MM.1S (cell line): ENCODE results near the gene SUPT20HL1.

ENCODE experiments used
- DNase-seq: peaks from one replicate; pipeline ENCODE4 v3.0.0-alpha.2; 2015
- H2AFZ ChIP-seq: fragments of 300-600 bp; sonication (generic); 2 replicates; pipeline ENCODE4 v1.6.0; 2016; ENCODE audit warnings: antibody characterized with exemption, low read length
- H3F3A ChIP-seq: fragments of 300-600 bp; sonication (generic); 2 replicates; pipeline ENCODE4 v1.6.1; 2016; ENCODE audit warnings: mild to moderate bottlenecking, antibody characterized with exemption, low read length, moderate library complexity, mixed read lengths; ENCODE audit not compliant: insufficient read depth
- H3K27ac ChIP-seq: fragments of 300-600 bp; sonication (generic); 2 replicates; pipeline ENCODE4 v1.5.1; 2016; ENCODE audit warnings: mild to moderate bottlenecking, low read length
- H3K27me3 ChIP-seq: fragments of 300-600 bp; sonication (generic); replicated peaks from 2 replicates; pipeline ENCODE4 v1.6.0; 2016; ENCODE audit warnings: low read length; ENCODE audit not compliant: insufficient read depth
- H3K36me3 ChIP-seq: fragments of 300-600 bp; sonication (generic); replicated peaks from 2 replicates; pipeline ENCODE4 v1.6.1; 2016; ENCODE audit warnings: mild to moderate bottlenecking, low read length, mixed read lengths; ENCODE audit not compliant: insufficient read depth
- H3K4me1 ChIP-seq: fragments of 300-600 bp; sonication (generic); 2 replicates; pipeline ENCODE4 v1.6.1; 2016; ENCODE audit warnings: low read length, mixed read lengths
- H3K4me2 ChIP-seq: fragments of 300-600 bp; sonication (generic); 2 replicates; pipeline ENCODE4 v1.6.0; 2016; ENCODE audit warnings: low read depth, low read length
- H3K4me3 ChIP-seq: fragments of 300-600 bp; sonication (generic); 2 replicates; pipeline ENCODE4 v1.5.1; 2016; ENCODE audit warnings: low read length, mixed read lengths
- H3K79me2 ChIP-seq: fragments of 300-600 bp; sonication (generic); 2 replicates; pipeline ENCODE4 v1.6.1; 2016; ENCODE audit warnings: mixed run types, low read length, mixed read lengths
- H3K9ac ChIP-seq: fragments of 300-600 bp; sonication (generic); 2 replicates; pipeline ENCODE4 v1.6.1; 2016; ENCODE audit warnings: low read length, mixed read lengths
- H3K9me2 ChIP-seq: fragments of 300-600 bp; sonication (generic); replicated peaks from 2 replicates; pipeline ENCODE4 v1.6.1; 2016; ENCODE audit warnings: mild to moderate bottlenecking, low read length, mixed read lengths; ENCODE audit not compliant: insufficient read depth
- H3K9me3 ChIP-seq: fragments of 300-600 bp; sonication (generic); replicated peaks from 2 replicates; pipeline ENCODE4 v1.6.1; 2016; ENCODE audit warnings: mild to moderate bottlenecking, low read length, mixed read lengths; ENCODE audit not compliant: insufficient read depth
- H4K20me1 ChIP-seq: fragments of 300-600 bp; sonication (generic); 2 replicates; pipeline ENCODE4 v1.6.1; 2016; ENCODE audit warnings: mild to moderate bottlenecking, low read length, moderate library complexity, mixed read lengths; ENCODE audit not compliant: insufficient read depth
- CTCF ChIP-seq: fragments of 300-600 bp; sonication (generic); IDR thresholded peaks from 2 replicates; pipeline ENCODE4 v1.5.1; 2016; ENCODE audit warnings: antibody characterized with exemption, low read length, mixed read lengths
- EZH2 ChIP-seq: fragments of 300-600 bp; sonication (generic); optimal IDR thresholded peaks from 2 replicates; pipeline ENCODE3; 2017; ENCODE audit warnings: low read depth, mild to moderate bottlenecking, antibody characterized with exemption, low read length, mixed read lengths
- EZH2phosphoT487 ChIP-seq: fragments of 300-600 bp; sonication (generic); IDR thresholded peaks from 2 replicates; pipeline ENCODE4 v1.6.1; 2018; ENCODE audit warnings: antibody characterized with exemption, low read length

SUPT20HL1 gene

GRCh38 chrX:24392709-24393108, 32.3 kb downstream of the SUPT20HL1 start:
- no peak for DNase-seq
- Histone ChIP-seq H3K9me3 (no peaks in the 10 kb centered on the region), H3K4me2 (no peak overlapping the region)

GRCh38 chrX:24395775-24396174, 35.3 kb downstream of the SUPT20HL1 start:
- H3K4me3 ChIP-seq, result no peak overlapping the region
- TF ChIP-seq CTCF (peak; percentile 76), EZH2 (no peak)
- no peaks in the 10 kb centered on the region for H4K20me1 ChIP-seq
- H3K27ac ChIP-seq, result no peak overlapping the region
- no peaks in the 10 kb centered on the region for H3K36me3 ChIP-seq
- no peaks in the 10 kb centered on the region for H3K79me2 ChIP-seq
- no peaks in the 10 kb centered on the region for H3K9me3 ChIP-seq
- no peaks in the 10 kb centered on the region for H3K9me2 ChIP-seq
- H2AFZ ChIP-seq, result no peak overlapping the region
- H3K4me2 ChIP-seq, result no peak overlapping the region
- no peak overlapping the region for H3K9ac ChIP-seq
- DNase-seq, result peak; percentile 57
- no peaks in the 10 kb centered on the region for H3K27me3 ChIP-seq
- no peaks in the 10 kb centered on the region for H3F3A ChIP-seq
- no peaks in the 10 kb centered on the region for H3K4me1 ChIP-seq

More at GRCh38 chrX:24392709-24393108, 32.3 kb downstream of the SUPT20HL1 start:
- no peak overlapping the region for H3K27ac ChIP-seq
- H2AFZ ChIP-seq, result no peak overlapping the region
- no peaks in the 10 kb centered on the region for H3K79me2 ChIP-seq
- H3K4me1 ChIP-seq, result no peaks in the 10 kb centered on the region
- no peaks in the 10 kb centered on the region for H3F3A ChIP-seq
- H4K20me1 ChIP-seq, result no peaks in the 10 kb centered on the region
- no peaks in the 10 kb centered on the region for H3K9me2 ChIP-seq
- H3K27me3 ChIP-seq, result no peaks in the 10 kb centered on the region
- H3K9ac ChIP-seq, result no peak overlapping the region
- no peaks in the 10 kb centered on the region for H3K36me3 ChIP-seq
- TF ChIP-seq EZH2, result no peak
- no peak for TF ChIP-seq EZH2phosphoT487
- TF ChIP-seq CTCF, result no peak
- no peak overlapping the region for H3K4me3 ChIP-seq

DNA sequence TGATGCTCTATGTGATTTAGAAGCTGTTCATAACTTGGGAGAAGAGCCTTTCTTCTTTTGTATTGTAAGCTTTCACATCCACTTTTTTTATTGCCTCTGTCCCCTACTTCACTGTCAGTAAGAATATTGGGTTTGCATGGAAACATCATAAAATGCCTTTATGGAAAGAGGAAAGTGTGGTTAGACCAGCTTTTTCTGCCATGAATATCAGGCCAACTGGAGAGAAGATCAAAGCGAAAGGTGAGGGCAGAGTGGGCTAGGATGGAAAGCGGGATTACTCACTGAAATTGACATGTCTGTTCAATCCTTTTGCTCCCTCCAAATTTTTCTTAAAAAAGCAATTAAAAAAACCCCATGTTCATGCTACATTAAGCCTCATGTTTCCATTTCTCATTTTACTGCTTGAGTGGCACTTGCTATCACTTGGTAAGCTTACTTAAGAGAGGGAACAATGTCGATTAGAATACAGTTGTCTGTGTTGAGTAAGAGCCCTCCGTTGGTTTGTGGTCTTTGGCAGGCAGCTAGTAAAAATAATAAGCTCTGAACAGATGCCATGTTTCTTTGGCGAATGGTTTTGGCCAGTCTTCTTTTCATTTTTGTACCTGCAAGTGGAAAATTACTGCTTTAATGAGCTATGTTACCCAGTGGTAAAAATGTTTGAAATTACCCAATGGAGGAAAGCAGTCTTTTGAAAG, 35.9 kb downstream of the SUPT20HL1 start:
- H3K27ac ChIP-seq, result no peak overlapping the region
- TF ChIP-seq EZH2phosphoT487 (no peak), CTCF (no peak), EZH2 (no peak)
- H3K4me3 ChIP-seq, result no peak overlapping the region
- no peak overlapping the region for H2AFZ ChIP-seq
- H3K27me3 ChIP-seq, result no peaks in the 10 kb centered on the region
- no peak overlapping the region for H3K9ac ChIP-seq
- H3K4me1 ChIP-seq, result no peaks in the 10 kb centered on the region
- H3F3A ChIP-seq, result no peaks in the 10 kb centered on the region
- no peaks in the 10 kb centered on the region for H3K9me2 ChIP-seq
- DNase-seq, result no peak
- no peaks in the 10 kb centered on the region for H3K9me3 ChIP-seq
- H3K36me3 ChIP-seq, result no peaks in the 10 kb centered on the region
- no peaks in the 10 kb centered on the region for H4K20me1 ChIP-seq
- no peak overlapping the region for H3K4me2 ChIP-seq
- H3K79me2 ChIP-seq, result no peaks in the 10 kb centered on the region
